ENCODE measurements around the gene FGF14.
"Not testable (repeated sequence)": the region's sequence is repeated elsewhere in the genome, so short reads cannot be mapped to it uniquely, and the experiment has no call there.

The FGF14 gene

DNA sequence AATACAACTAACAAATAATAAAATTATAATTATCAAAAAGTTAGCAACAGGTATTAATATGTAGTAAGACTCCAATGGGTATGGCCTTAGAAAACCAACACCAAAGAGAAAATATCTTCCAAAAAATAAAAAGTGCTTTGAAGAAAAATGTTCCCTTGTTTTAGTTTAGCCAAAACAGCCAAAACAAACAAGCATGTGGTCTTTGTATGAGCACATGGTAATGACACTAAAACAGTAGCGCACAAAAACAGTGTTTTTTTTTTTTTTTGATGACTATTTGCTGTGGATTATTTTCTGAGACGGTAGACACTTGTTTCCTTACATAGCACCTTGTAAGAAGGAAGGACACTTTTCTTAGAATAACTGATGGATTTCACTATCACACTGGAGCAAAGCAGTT lies 490.1 kb downstream of the FGF14 start:
- no peak for DNase-seq

GRCh38 chr13:101903890-101904289 lies 498.0 kb downstream of the FGF14 start:
- DNase-seq, result no peak

GRCh38 chr13:101898676-101899075 lies 503.2 kb downstream of the FGF14 start:
- DNase-seq, result no peak

DNA sequence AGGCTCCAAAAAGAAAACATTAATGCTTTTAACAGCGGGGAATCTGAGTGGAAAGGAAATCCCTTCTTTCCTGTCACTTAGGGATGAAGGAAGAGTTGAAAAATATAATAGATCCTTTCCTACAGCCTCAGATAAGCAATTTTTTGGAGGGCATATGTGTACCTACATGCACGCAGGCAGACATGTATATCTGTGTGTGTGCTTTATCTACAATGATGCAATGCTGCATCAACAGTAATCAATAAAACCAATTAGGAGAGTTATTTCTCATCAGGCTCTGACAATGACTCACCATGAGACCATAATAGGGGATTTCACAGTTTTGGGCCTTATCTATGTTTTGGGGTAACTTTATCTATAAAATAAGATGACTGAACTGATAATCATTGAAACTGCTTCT lies 505.3 kb downstream of the FGF14 start:
- DNase-seq, result no peak

DNA sequence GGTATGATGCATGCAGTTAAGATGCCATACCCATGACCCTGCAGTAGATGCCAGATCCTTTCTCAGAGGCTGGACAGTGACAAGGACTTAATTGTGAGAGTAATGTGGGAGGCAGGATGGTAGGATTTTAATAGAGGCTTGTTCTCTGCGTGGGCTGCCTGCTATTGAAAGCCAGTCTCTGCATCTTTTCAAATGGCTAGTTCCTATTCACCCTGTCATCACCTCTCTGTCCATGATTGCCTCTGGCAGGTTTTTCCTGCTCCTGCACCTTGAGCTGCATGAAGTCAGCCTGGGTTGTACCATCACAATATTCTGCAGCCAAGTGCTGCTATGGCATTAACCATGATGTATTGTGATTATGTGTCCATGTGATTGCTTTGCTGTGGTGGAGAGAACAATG lies 508.8 kb downstream of the FGF14 start:
- DNase-seq, result no peak

DNA sequence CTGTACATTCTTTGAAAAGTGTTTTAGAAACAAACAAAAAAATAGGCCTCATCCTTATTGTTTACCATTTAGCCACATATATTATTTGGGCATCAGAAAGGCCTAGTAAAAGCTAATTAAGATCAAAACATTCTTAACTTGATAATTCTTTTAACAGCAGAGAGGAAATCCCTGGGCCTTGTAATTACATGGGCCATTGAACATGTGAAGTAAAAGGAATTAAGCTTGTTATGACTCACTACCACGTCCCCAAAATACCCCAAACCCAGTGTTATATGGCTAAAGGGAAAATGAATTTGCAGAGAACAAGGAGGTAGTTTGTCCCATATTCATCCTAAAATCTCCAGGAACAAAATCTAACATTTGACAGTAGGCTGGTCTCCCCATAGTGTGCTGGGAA lies 509.6 kb downstream of the FGF14 start:
- DNase-seq, result no peak

- DNase-seq, result no peak
Measured at GRCh38 chr13:101881593-101881992, 520.3 kb downstream of the FGF14 start.

DNA sequence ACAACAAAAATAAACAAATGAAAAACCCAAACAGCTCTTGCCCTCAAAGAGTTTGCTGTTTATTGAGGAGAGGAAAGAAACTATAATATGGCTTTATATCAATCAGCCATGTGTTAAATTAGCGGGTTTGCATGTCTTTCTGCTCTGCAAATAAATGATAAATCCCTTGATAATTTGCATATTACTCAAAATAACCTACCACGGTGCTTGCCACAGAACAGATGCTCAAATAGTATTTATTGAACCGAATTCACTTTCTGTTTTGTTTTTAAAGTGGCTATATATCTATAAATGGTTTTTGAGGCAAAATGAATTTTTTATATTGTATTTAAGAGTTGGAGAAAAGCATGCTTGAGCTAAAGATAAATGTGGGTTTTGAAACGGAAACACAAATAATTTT lies 521.3 kb downstream of the FGF14 start:
- DNase-seq, result no peak

- DNase-seq, result no peak
Measured at GRCh38 chr13:101876951-101877350, 524.9 kb downstream of the FGF14 start.

GRCh38 chr13:101875717-101876393 lies 526.0 kb downstream of the FGF14 start:
- no peak for DNase-seq

DNA sequence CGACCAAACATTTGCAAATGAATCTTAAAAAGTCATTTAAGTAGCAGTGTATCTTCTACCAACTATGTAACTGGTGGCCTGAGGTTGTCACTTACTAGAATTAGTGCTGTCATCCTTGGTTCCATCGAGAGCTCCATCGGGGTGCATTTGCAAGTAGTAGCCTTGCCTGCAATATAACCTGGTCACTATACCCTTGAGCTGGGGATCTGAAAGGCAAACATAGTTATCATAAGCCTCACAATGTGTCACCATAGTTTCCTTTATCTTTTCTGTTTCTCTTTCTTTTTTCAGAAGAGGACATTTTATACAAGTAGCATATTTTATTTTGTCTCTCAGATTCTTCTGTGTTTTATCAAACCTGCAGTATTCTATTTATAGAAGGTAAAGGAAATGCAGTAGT lies 526.8 kb downstream of the FGF14 start:
- DNase-seq, result no peak

DNA sequence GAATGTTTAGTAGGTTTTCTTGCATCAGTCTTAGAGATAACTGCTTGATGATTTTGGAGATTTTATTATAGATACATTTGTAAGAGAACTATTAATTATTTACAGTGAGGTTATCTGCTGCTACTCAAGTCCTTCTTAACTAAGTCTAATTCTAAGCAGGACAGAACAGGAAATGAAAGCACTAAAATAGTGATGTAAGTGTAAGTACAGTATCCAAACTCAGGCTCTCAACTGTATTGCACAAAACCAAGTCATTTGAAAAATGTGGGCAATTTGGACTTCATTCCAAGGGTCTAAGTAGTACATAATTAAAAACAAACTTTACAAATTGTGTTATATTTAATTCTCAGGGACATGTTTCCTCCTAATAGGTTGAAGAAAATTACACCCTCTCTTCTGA lies 532.3 kb downstream of the FGF14 start:
- no peak for DNase-seq

GRCh38 chr13:101868585-101869469 lies 533.0 kb downstream of the FGF14 start:
- DNase-seq, result no peak

- DNase-seq, result no peak
Measured at GRCh38 chr13:101866889-101867581, 534.8 kb downstream of the FGF14 start.

DNA sequence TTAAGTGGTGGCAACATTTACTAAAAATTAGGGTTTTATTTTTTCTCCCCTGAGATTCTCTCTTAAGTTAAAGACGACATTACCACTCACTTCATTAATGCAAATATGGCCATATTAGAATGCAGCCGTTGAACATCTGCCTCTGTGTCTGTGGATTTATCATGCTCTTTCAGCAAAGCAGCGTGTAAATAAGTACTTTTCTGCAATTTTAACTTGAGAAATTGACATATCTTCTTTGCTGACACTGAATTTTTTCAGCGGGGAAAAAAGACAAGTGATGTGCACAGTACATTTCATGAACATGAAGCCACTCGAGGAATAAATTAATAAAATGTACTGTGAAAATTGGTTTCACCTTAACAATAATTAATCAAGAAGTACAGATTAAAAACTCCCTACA lies 543.0 kb downstream of the FGF14 start:
- no peak for DNase-seq

DNA sequence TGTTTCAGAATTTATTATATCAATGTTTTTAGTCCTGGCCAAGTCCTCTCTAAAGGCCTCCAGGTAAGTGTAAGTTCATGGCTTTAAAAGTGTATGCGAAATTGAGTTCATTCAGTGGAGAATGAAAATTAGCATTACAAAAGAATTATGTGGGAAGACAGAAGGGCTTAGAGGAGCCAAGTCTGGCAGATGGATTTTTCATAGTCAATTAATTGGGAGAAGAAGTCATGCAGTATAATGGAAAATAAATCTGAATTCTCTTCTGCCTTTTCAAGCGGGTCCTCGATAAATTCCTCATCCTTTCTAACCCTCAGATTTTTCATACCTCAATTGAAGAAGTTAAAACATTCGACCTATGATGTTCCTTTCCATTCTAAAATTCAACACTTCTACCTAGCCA lies 555.1 kb downstream of the FGF14 start:
- no peak for DNase-seq

DNA sequence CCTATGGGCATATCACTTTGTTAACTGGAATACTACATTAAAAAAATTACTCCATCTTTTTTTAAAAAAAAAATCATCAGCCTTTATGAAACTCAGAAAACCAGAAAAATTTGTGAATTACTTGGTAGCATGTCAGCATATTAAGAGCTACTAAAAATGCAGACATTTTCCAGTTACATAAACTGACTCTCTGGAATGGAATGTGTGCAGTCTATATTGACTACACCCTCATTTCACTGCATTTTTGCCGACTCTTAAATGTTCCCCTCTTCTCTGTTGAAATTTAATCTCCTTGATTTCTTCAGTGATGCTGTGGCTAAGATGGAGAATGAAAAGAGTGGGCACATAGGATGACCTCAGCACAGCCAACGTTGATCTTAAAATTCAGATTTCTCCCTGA lies 555.6 kb downstream of the FGF14 start:
- no peak for DNase-seq

GRCh38 chr13:101845245-101846020 lies 556.4 kb downstream of the FGF14 start:
- DNase-seq, result no peak

DNA sequence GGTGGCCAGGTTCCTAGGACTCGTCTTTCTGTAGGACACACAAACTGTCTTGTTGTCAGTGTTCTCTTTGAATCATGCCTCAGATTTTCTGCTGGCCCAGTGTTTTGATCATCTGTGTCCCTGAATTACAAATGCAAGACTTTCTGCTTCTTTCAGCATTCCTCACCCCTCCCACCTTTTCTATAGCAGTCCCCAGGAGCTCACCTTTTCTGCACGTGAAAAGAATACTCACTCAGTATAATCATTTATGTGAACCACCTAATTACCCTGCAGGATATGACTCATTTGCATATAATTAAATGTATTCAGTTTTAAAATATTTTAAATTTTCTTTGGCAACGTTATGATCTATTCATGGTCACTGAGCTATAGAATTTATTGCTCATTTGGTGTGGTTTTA lies 560.1 kb downstream of the FGF14 start:
- DNase-seq, result no peak

GRCh38 chr13:101838323-101838722 lies 563.5 kb downstream of the FGF14 start:
- no peak for DNase-seq

- DNase-seq, result not testable (repeated sequence)
Measured at GRCh38 chr13:101837778-101838177, 564.1 kb downstream of the FGF14 start.

DNA sequence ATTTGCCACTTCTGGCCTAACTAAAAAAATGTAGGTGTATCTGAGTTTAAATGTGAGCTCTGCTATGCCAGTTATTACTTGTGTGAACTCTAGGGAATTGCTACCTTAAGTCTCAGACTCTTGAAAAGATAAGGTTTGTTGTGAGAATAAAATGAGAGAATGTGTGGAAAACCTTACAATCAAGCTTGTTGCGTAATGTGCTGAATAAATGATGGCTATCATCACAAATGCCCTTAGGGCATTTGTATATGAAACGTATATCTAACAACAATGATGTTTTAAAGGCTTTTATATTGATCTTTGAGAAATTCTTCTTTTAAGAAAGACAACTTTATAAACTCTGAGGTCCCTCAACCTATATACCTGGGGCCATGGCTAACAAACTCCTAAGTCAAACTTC lies 564.6 kb downstream of the FGF14 start:
- DNase-seq, result no peak

DNA sequence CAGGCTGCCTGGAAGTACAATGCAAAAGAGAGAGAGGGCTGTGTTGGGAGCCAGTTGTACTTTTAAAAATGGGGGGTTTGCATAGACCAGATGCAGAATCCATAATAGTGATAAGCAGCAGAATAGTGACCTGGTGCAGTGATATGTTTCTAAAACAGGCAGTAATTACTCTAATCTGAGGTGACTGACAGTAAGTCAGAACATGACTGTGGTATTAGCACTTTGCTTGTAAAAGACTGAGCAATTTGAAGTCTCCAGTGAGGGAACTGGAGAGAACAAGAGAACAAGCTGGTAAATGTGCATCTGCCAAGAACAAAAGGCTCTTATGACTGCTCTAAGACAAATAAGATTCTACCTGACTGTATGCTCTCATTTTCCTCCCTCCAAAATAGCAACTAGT lies 565.9 kb downstream of the FGF14 start:
- no peak for DNase-seq

All from stimulated activated naive CD4-positive, alpha-beta T cell treated with Interleukin-2 at 50 U/mL for 16 hours (primary cell).